Measurements from ENCODE around the gene JADE1. TPM values are rescaled to one million over a fixed set of nuclear protein-coding genes. Genes with fewer than 3 reads are reported as not detected.

Gene JADE1
- total RNA-seq, 2 experiments from 2014 or later, result 25.4 to 28.3 TPM

- Mint-ChIP-seq H3K27me3 (no peaks in the 10 kb centered on the region), H3K4me1 (ENCODE audit: low read depth) (peaks cover 29% of the 10 kb centered on the region), H3K27ac (peak overlapping the region; percentile 96), H3K9me3 (no peaks in the 10 kb centered on the region), H3K4me3 (peak overlapping the region; percentile 89), H3K36me3 (peaks cover 2% of the 10 kb centered on the region)
- intact Hi-C loops (cut with micrococcal nuclease), result loop anchor here (1.0 to 5.0 kb wide), 8 partner anchors 14 to 930 kb away; partner anchors contain the start of genes ABHD18, MFSD8, PLK4 and SCLT1
- peak; percentile 92 for DNase-seq
- POLR2A ChIA-PET, result interaction anchor here (0.6 to 2.2 kb wide), 14 partner anchors 9 to 846 kb away, joined by 3 to 17 read pairs (median 5); partner anchors contain the start of genes ABHD18, C4orf33, LARP1B and SCLT1
- CTCF ChIA-PET, result interaction anchor here (0.8 to 2.5 kb wide), 9 partner anchors 12 to 621 kb away, joined by 3 to 10 read pairs (median 4); partner anchors contain the start of gene C4orf33
Observed at GRCh38 chr4:128811571-128812441, 2.3 kb downstream of the JADE1 start.

GRCh38 chr4:128812442-128813235 lies 3.1 kb downstream of the JADE1 start:
- H3K27me3 Mint-ChIP-seq, result no peaks in the 10 kb centered on the region
- peaks cover 34% of the 10 kb centered on the region for H3K4me1 Mint-ChIP-seq (ENCODE audit: low read depth)
- peaks cover 4% of the 10 kb centered on the region for H3K36me3 Mint-ChIP-seq
- ChIA-PET CTCF (interaction anchor here (0.8 to 2.5 kb wide), 8 partner anchors 11 to 622 kb away, joined by 4 to 10 read pairs (median 5); partner anchors contain the start of gene C4orf33), POLR2A (interaction anchor here (0.8 to 2.2 kb wide), 14 partner anchors 9 to 847 kb away, joined by 3 to 17 read pairs (median 5); partner anchors contain the start of genes ABHD18, C4orf33, LARP1B and SCLT1)
- H3K9me3 Mint-ChIP-seq, result no peaks in the 10 kb centered on the region
- H3K27ac Mint-ChIP-seq, result peak overlapping the region; percentile 94
- DNase-seq, result peak; percentile 59
- intact Hi-C loops (cut with micrococcal nuclease), result loop anchor here (5.0 kb wide), 2 partner anchors 260 to 930 kb away; partner anchors contain the start of gene PLK4
- H3K4me3 Mint-ChIP-seq, result peak overlapping the region; percentile 84

- ChIA-PET POLR2A (interaction anchor here (1.0 to 1.4 kb wide), 2 partner anchors 10 to 12 kb away, joined by 3 read pairs; no protein-coding TSS in a partner anchor), CTCF (no interaction called here)
- intact Hi-C loops (cut with micrococcal nuclease), result loop anchor here (5.0 kb wide), 2 partner anchors 262 to 932 kb away; partner anchors contain the start of gene PLK4
- no peak overlapping the region for H3K27ac Mint-ChIP-seq
- peaks cover 46% of the 10 kb centered on the region for H3K4me1 Mint-ChIP-seq (ENCODE audit: low read depth)
- H3K36me3 Mint-ChIP-seq, result peaks cover 11% of the 10 kb centered on the region
- no peaks in the 10 kb centered on the region for H3K9me3 Mint-ChIP-seq
- DNase-seq, result no peak
- no peaks in the 10 kb centered on the region for H3K27me3 Mint-ChIP-seq
- no peak overlapping the region for H3K4me3 Mint-ChIP-seq
Observed at GRCh38 chr4:128813965-128814364, 4.5 kb downstream of the JADE1 start.

- Mint-ChIP-seq H3K9me3 (no peaks in the 10 kb centered on the region), H3K27ac (peak overlapping the region; percentile 6), H3K4me1 (ENCODE audit: low read depth) (peaks cover 68% of the 10 kb centered on the region), H3K36me3 (peaks cover 17% of the 10 kb centered on the region), H3K4me3 (no peak overlapping the region), H3K27me3 (no peaks in the 10 kb centered on the region)
- intact Hi-C loops (cut with micrococcal nuclease), result no loop called here
- ChIA-PET CTCF (interaction anchor here (0.8 kb wide), 1 partner anchor 43 kb away, joined by 3 read pairs; no protein-coding TSS in a partner anchor), POLR2A (no interaction called here)
- DNase-seq, result no peak
Observed at GRCh38 chr4:128818442-128818841, 8.9 kb downstream of the JADE1 start.

GRCh38 chr4:128819082-128819742 lies 9.7 kb downstream of the JADE1 start:
- H3K4me1 Mint-ChIP-seq (ENCODE audit: low read depth), result peaks cover 66% of the 10 kb centered on the region
- no peak overlapping the region for H3K4me3 Mint-ChIP-seq
- H3K36me3 Mint-ChIP-seq, result peaks cover 17% of the 10 kb centered on the region
- intact Hi-C loops (cut with micrococcal nuclease), result no loop called here
- DNase-seq, result no peak
- H3K27ac Mint-ChIP-seq, result peak overlapping the region; percentile 38
- no peaks in the 10 kb centered on the region for H3K9me3 Mint-ChIP-seq
- ChIA-PET CTCF (interaction anchor here (0.6 to 0.8 kb wide), 2 partner anchors 35 to 42 kb away, joined by 3 read pairs; no protein-coding TSS in a partner anchor), POLR2A (interaction anchor here (1.0 kb wide), 1 partner anchor 36 kb away, joined by 3 read pairs; no protein-coding TSS in a partner anchor)
- H3K27me3 Mint-ChIP-seq, result no peaks in the 10 kb centered on the region

- ChIA-PET CTCF (interaction anchor here (0.6 to 1.5 kb wide), 2 partner anchors 43 to 630 kb away, joined by 3 read pairs; no protein-coding TSS in a partner anchor), POLR2A (no interaction called here)
- intact Hi-C loops (cut with micrococcal nuclease), result no loop called here
- no peaks in the 10 kb centered on the region for H3K9me3 Mint-ChIP-seq
- H3K27ac Mint-ChIP-seq, result no peak overlapping the region
- peaks cover 74% of the 10 kb centered on the region for H3K4me1 Mint-ChIP-seq (ENCODE audit: low read depth)
- DNase-seq, result no peak
- no peaks in the 10 kb centered on the region for H3K27me3 Mint-ChIP-seq
- H3K36me3 Mint-ChIP-seq, result peaks cover 17% of the 10 kb centered on the region
- H3K4me3 Mint-ChIP-seq, result no peak overlapping the region
Observed at GRCh38 chr4:128820671-128821070, 11.2 kb downstream of the JADE1 start.

- no peak for DNase-seq
- Mint-ChIP-seq H3K27ac (no peak overlapping the region), H3K9me3 (no peaks in the 10 kb centered on the region), H3K4me3 (no peak overlapping the region), H3K4me1 (ENCODE audit: low read depth) (peaks cover 76% of the 10 kb centered on the region), H3K36me3 (peaks cover 17% of the 10 kb centered on the region), H3K27me3 (no peaks in the 10 kb centered on the region)
- intact Hi-C loops (cut with micrococcal nuclease), result no loop called here
- ChIA-PET POLR2A (no interaction called here), CTCF (interaction anchor here (0.6 to 1.5 kb wide), 2 partner anchors 42 to 630 kb away, joined by 3 read pairs; no protein-coding TSS in a partner anchor)
Observed at GRCh38 chr4:128821151-128821550, 11.7 kb downstream of the JADE1 start.

- H3K9me3 Mint-ChIP-seq, result no peaks in the 10 kb centered on the region
- no peak overlapping the region for H3K4me3 Mint-ChIP-seq
Observed at GRCh38 chr4:128823025-128823661, 13.6 kb downstream of the JADE1 start.

GRCh38 chr4:128825226-128825625 lies 15.7 kb downstream of the JADE1 start:
- peaks cover 5% of the 10 kb centered on the region for H3K9me3 Mint-ChIP-seq
- DNase-seq, result no peak
- ChIA-PET POLR2A (interaction anchor here (3.5 kb wide), 1 partner anchor 13 kb away, joined by 13 read pairs; no protein-coding TSS in a partner anchor), CTCF (no interaction called here)
- no peak overlapping the region for H3K27ac Mint-ChIP-seq
- H3K4me1 Mint-ChIP-seq (ENCODE audit: low read depth), result peaks cover 68% of the 10 kb centered on the region
- H3K4me3 Mint-ChIP-seq, result no peak overlapping the region
- H3K36me3 Mint-ChIP-seq, result peaks cover 15% of the 10 kb centered on the region
- H3K27me3 Mint-ChIP-seq, result no peaks in the 10 kb centered on the region
- intact Hi-C loops (cut with micrococcal nuclease), result loop anchor here (5.0 kb wide), 1 partner anchor 37 kb away; no protein-coding TSS in a partner anchor

More at GRCh38 chr4:128823025-128823661, 13.6 kb downstream of the JADE1 start:
- H3K36me3 Mint-ChIP-seq, result peaks cover 16% of the 10 kb centered on the region
- POLR2A ChIA-PET, result interaction anchor here (3.5 kb wide), 1 partner anchor 11 kb away, joined by 13 read pairs; no protein-coding TSS in a partner anchor
- H3K4me1 Mint-ChIP-seq (ENCODE audit: low read depth), result peaks cover 78% of the 10 kb centered on the region
- no peak overlapping the region for H3K27ac Mint-ChIP-seq
- CTCF ChIA-PET, result interaction anchor here (1.5 to 2.3 kb wide), 2 partner anchors 11 to 40 kb away, joined by 6 to 8 read pairs; no protein-coding TSS in a partner anchor
- intact Hi-C loops (cut with micrococcal nuclease), result no loop called here
- DNase-seq, result no peak
- no peaks in the 10 kb centered on the region for H3K27me3 Mint-ChIP-seq

- Mint-ChIP-seq H3K4me3 (no peak overlapping the region), H3K27me3 (no peaks in the 10 kb centered on the region), H3K27ac (peak overlapping the region; percentile 9), H3K9me3 (peaks cover 5% of the 10 kb centered on the region), H3K36me3 (peaks cover 16% of the 10 kb centered on the region), H3K4me1 (ENCODE audit: low read depth) (peaks cover 60% of the 10 kb centered on the region)
- intact Hi-C loops (cut with micrococcal nuclease), result loop anchor here (5.0 kb wide), 1 partner anchor 35 kb away; no protein-coding TSS in a partner anchor
- CTCF ChIA-PET, result interaction anchor here (1.2 kb wide), 1 partner anchor 18 kb away, joined by 4 read pairs; the partner anchor contains the start of gene JADE1
- no peak for DNase-seq
- POLR2A ChIA-PET, result interaction anchor here (1.2 kb wide), 1 partner anchor 15 kb away, joined by 5 read pairs; no protein-coding TSS in a partner anchor
Observed at GRCh38 chr4:128827296-128827695, 17.8 kb downstream of the JADE1 start.
